Endometrial microvascular endothelial cells (primary cell): ENCODE data around the gene ZNF75A. TPM values are rescaled to one million over a fixed set of nuclear protein-coding genes. Genes with fewer than 3 reads are reported as not detected.

ENCODE experiments used
- in situ Hi-C: cut with HindIII; loops from 2 replicates; pipeline ENCODE4 v1.10.0; 2017; ENCODE audit warnings: low sequenced_read_pairs, low pct_unique_long_range_greater_than_20kb; ENCODE audit errors: inconsistent ontology term
- total RNA-seq: library from RNA; depleted of rRNA; stranded (reverse); fragments of >200 nt; gene quantifications from one replicate; pipeline ENCODE4 v1.2.3, GENCODE V29; 2015; ENCODE audit errors: inconsistent ontology term

Gene ZNF75A
- total RNA-seq, 1 donor from 2014 or later = 9.4 TPM

- in situ Hi-C loops = no loop called here
These were observed 21.5 kb upstream of the ZNF75A start for GRCh38 chr16:3283543-3284447.

- in situ Hi-C loops = no loop called here
These were observed 20.2 kb upstream of the ZNF75A start for GRCh38 chr16:3285131-3285530.

DNA sequence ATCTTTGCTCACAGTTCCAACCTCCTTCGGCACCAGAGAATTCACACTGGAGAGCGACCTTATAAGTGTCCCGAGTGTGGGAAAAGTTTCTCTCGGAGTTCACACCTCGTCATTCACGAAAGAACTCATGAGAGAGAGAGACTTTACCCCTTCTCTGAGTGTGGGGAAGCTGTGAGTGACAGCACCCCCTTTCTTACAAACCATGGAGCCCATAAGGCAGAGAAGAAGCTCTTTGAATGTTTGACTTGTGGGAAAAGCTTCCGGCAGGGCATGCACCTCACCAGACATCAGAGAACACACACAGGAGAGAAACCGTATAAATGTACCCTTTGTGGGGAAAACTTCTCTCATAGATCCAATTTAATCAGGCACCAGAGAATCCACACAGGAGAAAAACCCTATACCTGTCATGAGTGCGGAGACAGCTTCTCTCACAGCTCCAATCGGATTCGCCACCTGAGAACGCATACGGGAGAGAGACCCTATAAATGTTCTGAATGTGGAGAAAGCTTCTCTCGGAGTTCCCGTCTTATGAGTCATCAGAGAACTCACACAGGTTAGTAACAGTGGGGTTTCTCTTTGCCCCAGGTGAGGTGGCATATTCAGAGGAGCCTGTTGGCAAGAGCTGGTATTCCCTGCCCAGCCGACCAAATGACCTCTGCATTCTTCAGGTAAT lies 15.2 kb upstream of the ZNF75A start:
- in situ Hi-C loops = no loop called here

DNA sequence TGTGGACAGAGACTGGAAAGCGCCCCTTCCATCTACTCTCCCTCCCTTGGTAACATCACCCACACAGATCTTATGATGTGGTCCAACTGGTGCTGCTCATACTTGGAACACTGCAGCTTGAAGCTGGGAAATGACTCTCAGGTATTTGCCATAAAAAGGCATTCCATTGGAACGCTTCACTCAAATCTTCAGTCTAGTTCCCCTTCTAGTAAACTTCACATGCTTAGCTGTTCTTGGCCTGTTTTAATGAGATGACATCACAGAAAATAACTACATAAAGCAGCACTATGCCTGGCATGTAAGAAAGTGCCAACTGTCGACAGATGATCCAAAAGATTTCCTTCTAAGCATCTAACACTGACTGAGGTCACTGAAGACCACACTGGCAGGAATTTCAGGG lies 12.7 kb upstream of the ZNF75A start:
- in situ Hi-C loops = no loop called here

DNA sequence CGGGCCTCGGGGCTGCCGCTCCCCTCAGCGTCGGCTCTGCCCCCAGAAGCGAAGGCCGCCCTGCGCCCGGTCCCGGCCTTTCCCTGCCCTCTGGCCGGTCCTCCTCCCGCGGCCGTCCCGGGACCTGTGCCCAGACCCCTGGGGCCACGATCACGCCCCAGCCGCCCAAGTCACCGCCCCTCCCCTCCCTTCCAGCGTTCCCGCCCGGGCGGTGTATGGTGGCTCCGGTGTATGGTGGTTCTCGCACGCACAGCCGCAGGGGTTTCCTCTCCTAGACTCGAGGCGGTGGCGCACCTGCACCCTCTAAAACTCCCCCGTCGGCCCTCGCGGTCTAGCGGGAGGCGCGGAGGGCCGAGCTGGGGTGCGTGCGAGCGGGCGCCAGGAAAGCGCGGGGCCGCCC lies 10.1 kb upstream of the ZNF75A start:
- in situ Hi-C loops = no loop called here

GRCh38 chr16:3295783-3296182 lies 9.5 kb upstream of the ZNF75A start:
- in situ Hi-C loops = no loop called here

DNA sequence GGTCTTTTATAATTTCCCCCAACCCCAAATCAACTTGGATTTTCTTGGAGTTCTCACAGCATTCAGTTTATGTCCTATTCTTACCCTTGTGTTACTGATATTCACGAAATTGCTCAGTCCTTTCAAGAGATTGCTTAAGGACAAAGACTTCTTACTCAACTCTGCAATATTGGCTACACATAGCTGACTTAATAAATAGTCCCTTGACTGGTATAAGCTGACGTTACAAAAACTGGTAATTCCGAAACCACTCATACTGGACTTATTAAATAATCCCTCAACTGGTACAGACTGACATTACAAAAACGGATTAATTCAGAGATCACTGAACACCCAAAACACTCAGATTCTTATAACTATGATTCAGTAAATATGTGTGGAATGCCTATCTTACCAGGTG lies 927 bp upstream of the ZNF75A start:
- in situ Hi-C loops = no loop called here

DNA sequence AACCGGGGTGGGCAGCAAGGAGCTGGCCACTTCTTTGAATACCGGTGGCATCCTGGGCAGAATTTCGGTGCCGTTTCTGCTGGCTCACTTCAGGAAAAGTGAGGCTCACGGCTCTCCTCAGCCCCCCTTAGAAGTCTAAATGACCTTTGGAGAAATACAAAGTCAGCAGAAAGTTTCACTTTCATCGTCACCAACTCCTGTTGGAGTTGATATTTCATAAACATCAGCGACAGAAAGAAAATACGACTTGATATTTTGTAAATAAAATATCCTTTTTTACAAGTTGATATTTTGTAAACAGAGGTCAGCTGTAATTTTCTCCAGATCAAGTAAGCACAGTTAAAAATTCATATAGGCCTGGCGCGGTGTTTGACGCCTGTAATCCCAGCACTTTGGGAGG lies 781 bp downstream of the ZNF75A start:
- in situ Hi-C loops = no loop called here

GRCh38 chr16:3311496-3311895 lies 6.2 kb downstream of the ZNF75A start:
- in situ Hi-C loops = no loop called here

- in situ Hi-C loops = no loop called here
These were observed 12.2 kb downstream of the ZNF75A start for GRCh38 chr16:3317315-3317999.

GRCh38 chr16:3321816-3322215 lies 16.5 kb downstream of the ZNF75A start:
- in situ Hi-C loops = no loop called here

GRCh38 chr16:3327514-3327913 lies 22.2 kb downstream of the ZNF75A start:
- in situ Hi-C loops = no loop called here

DNA sequence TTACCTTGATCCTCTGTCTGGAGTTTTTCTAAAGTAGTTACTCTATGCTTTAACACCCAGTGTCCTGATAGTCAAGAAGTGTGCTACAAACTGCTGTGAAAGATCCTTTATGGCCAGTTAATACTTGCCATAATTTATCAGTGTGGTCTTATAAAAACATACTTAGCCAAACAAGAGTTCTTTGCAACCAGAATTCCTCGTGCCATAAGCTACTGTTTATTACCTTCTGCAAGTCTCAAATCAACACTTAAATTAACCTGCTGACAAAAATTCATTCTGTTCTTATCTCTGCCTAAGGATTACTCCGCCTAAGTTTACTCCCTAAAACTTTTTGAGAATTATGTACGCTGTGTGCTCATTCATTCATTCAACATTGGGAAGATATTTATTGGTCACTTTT lies 22.8 kb downstream of the ZNF75A start:
- in situ Hi-C loops = no loop called here

- in situ Hi-C loops = no loop called here
These were observed 23.3 kb downstream of the ZNF75A start for GRCh38 chr16:3328643-3329042.

DNA sequence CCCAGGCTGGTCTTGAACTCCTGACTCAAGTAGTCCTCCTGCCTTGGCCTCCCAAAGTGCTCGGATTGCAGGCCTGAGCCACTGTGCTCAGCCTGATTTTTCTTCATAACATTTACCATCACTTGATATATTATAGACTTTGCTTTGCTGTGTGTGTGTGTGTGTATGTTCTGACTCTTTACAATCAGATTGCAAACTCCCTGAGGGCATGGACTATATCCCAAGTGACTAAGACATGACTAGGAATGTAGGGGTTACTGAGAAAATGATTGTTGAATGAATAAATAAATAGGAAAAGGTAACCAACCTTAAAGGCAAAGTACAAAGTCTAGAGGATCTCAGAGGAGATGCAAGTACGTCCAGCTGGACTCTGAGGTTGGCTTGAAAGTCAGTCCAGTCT lies 40.7 kb downstream of the ZNF75A start:
- in situ Hi-C loops = no loop called here

DNA sequence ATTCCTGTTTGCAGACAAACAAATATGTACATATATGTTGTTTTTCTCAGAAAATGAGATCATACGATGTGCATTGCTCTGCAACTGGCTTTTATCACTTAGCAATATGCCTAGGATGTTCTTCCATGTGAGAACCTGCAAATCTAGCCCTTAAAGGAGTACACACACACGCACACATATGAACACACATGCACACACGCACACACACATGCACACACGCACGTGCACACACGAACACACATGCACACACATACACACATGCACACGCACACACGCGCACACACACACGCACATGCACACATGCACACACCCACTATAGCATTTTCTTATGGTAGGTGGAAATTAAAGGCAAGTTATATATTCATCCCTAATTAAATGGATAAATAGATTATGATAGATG lies 42.3 kb downstream of the ZNF75A start:
- in situ Hi-C loops = no loop called here

GRCh38 chr16:3348547-3349167 lies 43.4 kb downstream of the ZNF75A start:
- in situ Hi-C loops = no loop called here

GRCh38 chr16:3349175-3349574 lies 43.9 kb downstream of the ZNF75A start:
- in situ Hi-C loops = no loop called here

DNA sequence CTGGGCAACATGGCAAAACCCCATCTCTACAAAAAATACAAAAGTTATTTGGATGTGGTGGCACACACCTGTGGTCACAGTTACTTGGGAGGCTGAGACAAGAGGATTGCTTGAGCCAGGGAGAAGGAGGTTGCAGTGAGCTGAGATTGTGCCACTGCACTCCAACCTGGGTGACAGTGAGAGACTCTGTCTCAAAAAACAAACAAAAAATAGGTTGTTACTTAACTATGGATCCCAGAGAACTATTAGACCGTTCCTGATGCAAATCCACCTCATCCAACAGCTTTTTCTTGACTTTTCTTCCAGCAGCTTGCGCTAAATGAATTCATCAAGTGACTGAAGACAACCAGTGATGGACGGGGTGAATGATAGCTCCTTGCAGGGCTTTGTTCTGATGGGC lies 50.3 kb downstream of the ZNF75A start, which contains the start of gene OR2C1:
TSS of gene OR2C1 (plus strand) at position 301 of the 400 bp plus-strand sequence. CDS start at position 353, 52 bp downstream.
- in situ Hi-C loops = no loop called here
